HG03442 (cell line): ENCODE results near the gene ADD1.
A peak's percentile ranks its signal among the peaks of the same experiment; 100 is the strongest.
"Not testable (repeated sequence)": the region's sequence is repeated elsewhere in the genome, so short reads cannot be mapped to it uniquely, and the experiment has no call there.

ENCODE experiments used
- ATAC-seq: cut with Tn5 transposase; IDR thresholded peaks from one replicate; pipeline ENCODE4 v1.9.1; 2021; ENCODE audit warnings: mild to moderate bottlenecking, moderate library complexity; ENCODE audit not compliant: unreplicated experiment

The ADD1 gene

GRCh38 chr4:2931512-2932301 is 88.1 kb downstream of the ADD1 start:
- ATAC-seq, result peak; percentile 31

DNA sequence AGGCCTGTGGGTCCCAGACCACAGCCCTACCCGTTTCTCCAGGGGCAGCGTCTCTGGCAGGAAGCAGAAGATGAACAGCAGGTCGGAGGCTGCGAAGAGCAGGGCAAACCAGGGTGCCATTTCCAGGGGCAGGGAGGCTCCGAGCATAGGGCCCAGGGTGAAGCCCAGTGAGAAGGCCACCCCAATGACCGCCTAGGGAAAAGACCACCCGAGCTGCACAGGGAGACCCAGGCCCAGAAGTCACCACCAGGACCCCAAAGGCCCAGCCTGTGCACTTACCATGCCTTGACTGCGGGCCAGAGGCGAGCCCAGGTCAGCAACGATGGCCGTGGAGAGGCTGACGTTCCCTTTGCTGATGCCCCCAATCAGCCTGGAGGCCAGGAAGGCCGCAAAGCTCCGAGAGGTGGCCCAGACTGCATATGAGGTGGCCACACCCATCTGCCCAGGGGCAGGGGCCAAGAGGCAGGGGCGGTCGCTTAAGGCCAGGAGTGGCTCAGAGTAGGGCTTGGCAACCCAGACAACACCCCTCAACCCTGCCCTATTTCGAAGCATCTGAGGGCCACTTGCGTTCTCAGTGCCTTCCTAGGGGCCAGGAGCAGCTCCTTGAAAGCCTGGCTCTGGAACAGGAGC is 88.8 kb downstream of the ADD1 start:
- no peak for ATAC-seq

DNA sequence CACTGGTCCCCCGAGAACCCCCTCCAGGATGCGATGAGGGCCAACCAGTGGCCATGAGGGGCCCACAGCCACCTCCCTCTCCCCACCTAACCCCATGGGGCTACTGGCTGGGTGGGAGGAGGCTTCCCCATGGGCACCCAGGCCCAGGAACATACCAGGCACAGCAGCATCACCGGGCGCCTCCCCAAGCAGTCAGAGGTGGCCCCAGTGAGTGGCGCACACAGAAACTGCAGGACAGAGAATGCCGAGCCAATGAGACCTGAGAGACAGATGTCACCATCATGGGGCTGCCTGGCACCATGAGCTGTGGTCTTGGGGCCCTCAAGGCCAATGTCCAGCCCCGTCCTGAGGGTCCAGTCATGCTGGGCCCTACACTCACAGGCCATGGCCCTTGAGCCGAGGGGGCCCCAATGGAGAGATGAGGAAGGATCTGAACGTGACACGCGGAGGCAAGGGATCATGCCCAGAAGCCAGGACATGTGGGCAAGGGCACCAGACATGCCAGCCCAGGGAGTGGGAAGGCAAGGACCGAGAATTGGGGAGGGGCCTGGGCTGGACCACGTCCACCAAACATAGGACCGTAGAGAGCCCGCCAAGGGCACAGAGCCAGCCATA is 89.4 kb downstream of the ADD1 start:
- ATAC-seq, result no peak

DNA sequence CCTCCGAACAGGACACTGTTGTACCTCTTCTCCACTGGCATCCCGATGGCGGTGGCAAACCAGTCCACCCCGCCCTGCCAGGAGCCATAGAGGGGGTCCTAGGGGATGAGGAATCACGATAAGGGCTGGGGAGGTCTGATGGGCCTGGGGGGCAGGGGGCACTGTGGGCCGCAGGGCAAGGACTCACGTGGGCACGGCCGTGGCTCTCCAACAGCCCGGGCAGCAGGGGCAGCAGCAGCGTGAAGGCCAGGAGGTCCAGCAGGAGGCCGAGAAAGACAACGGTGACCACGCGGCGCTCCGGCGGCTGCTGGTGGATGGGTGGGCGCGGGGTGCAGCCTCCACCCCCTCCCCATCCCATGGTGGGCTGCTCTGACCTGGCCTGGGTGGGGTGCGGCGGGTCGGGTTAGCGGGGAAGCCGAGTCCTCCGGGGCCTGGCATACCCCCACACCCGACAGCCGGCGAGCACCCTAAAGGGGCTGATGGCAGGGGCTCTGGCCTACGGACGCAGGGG is 90.0 kb downstream of the ADD1 start:
- no peak for ATAC-seq

- no peak for ATAC-seq
Observed at GRCh38 chr4:2934077-2934812, 90.6 kb downstream of the ADD1 start.

- peak; percentile 37 for ATAC-seq
Observed at GRCh38 chr4:2934813-2935761, 91.4 kb downstream of the ADD1 start.

GRCh38 chr4:2935762-2936743 is 92.4 kb downstream of the ADD1 start:
- ATAC-seq, result no peak

DNA sequence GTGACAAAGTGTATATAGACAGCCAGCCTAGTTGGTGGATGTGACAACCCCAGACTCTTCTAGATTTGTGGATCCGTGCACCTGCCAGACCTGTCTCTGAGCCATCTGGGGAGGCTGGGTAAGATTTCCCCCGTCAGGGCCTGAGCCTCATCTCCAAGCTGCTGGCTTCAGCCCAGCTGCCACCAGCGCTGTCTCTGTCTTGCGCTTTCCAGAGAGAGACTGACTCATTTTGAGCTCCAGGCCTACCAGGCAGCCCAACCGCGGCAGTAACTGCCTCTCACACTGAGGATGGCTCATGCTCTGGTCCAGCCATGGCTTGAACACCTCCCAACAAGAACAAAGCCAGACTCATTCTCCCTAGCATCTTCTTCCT is 93.1 kb downstream of the ADD1 start:
- peak; percentile 29 for ATAC-seq

GRCh38 chr4:2937146-2937857 is 93.7 kb downstream of the ADD1 start:
- ATAC-seq, result peak; percentile 19

GRCh38 chr4:2937986-2938385 is 94.3 kb downstream of the ADD1 start:
- ATAC-seq, result no peak

DNA sequence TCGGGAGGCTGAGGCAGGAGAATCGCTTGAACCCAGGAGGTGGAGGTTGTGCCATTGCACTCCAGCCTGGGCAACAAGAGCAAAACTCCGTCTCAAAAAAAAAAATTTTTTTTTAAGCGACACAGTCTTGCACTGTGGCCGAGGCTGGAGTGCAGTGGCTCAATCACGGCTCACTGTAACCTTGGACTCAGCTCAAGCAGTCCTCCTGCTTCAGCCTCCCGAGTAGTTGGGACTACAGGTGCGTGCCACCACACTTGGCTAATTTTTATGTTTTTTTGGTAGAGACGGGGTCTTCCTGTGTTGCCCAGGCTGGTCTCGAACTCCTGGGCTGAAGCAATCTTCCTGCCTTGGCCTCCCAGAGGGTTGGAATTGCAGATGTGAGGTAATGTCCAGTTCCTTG is 94.8 kb downstream of the ADD1 start:
- ATAC-seq, result not testable (repeated sequence)

GRCh38 chr4:2938906-2939305 is 95.3 kb downstream of the ADD1 start:
- ATAC-seq, result no peak

DNA sequence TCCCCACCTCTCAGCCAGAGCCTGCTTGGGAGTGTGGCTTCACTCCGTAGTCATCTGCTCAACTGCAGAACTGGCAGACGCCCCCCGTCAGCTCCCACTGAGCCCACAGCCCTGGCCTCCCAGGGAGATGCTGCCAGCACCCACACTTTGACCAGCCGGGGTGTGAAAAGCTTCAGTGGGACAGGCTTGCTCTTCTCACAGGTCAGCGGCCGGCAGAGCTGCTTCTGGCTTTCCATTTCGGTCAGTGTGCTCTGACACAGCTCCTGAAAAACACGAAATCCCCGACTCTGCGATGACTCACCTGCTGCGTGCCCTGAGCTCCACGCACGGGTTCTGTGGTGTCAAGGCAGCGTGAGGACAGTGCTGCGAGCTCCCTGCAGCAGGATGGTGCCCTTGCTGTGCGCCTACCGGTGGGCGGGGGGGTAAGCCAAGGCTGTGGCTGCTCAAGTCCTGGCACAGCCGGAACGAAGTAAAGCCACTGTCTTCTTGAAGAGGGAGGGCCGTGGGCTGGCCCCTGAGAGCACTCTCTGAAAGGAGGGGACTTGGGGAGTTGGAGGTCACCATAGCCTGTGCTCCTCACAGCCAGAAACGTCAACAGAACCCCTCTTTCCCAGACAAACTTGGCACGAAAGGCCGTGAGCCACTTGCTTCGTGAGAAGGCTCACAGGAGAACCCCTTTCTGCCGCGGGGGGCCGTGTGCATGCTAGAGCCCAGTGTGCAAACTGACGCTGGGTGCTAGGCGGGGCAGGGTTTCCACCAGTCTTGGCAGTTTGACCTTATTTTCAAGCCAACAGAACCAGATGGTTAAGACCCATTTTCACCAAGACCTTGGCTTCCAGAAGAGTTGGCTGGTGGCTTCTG is 96.0 kb downstream of the ADD1 start:
- ATAC-seq, result no peak

GRCh38 chr4:2940267-2941137 is 96.9 kb downstream of the ADD1 start:
- no peak for ATAC-seq

DNA sequence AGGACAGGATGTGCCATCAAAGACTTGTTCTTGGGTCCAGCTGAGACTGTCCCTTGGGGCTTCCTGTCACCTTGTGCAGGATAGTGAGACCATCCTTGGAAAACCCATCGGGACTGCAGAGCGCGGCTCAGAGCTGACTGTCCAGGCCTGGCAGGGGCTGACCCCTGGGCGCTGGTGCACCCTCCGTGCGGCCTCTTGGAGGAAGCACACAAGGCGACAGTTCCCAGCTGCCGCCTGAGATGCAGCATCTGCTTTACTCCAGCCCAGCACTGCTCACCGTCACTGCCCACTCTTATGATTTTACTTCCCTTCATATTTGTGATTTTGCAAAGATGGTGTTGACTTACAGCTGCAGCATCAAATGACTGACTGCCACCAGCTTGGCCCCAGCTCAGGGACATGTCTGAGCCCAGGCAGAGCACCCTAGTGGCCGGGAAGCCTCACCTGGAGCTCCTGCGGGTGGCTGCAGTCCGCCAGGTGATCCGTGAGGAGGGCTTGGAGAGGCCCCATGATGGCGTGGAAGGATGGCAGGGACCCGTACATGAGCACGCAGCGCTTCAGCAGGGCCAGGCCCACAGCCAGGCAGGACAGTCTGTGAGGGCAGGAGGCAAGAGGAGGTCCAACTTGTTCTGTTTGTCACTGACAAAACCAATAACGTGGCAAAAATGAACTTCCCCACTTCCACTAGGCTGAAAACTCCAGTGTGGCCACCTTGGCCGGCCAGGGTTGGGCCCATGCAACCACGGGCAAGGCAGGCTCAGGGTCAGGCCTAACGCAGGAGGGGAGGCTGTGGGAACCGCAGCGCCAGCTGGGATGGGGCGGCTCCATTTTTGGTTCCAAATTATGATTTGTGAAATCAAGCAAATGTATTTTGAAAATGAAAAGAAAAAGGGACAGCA is 97.7 kb downstream of the ADD1 start:
- ATAC-seq, result no peak
